HG03066 (cell line): ENCODE measurements around the gene CLDN24.

Experiments
- ATAC-seq: cut with Tn5 transposase; IDR thresholded peaks from one replicate; pipeline ENCODE4 v1.9.1; 2021; ENCODE audit warnings: low read depth; ENCODE audit not compliant: unreplicated experiment

Gene CLDN24

GRCh38 chr4:183322326-183322725 lies at the start of gene CLDN24:
Gene CLDN24, minus strand, starts transcription at chr4:183322426. Its CDS starts 0 bp downstream, at chr4:183322426.
- ATAC-seq = no peak

- ATAC-seq = no peak
Observed at GRCh38 chr4:183370786-183371185, 48.6 kb upstream of the CLDN24 start.

GRCh38 chr4:183369073-183369472 lies 46.8 kb upstream of the CLDN24 start:
- no peak for ATAC-seq

- no peak for ATAC-seq
Observed at GRCh38 chr4:183366206-183366835, 44.1 kb upstream of the CLDN24 start.

- ATAC-seq = no peak
Observed at GRCh38 chr4:183364025-183364424, 41.8 kb upstream of the CLDN24 start.

DNA sequence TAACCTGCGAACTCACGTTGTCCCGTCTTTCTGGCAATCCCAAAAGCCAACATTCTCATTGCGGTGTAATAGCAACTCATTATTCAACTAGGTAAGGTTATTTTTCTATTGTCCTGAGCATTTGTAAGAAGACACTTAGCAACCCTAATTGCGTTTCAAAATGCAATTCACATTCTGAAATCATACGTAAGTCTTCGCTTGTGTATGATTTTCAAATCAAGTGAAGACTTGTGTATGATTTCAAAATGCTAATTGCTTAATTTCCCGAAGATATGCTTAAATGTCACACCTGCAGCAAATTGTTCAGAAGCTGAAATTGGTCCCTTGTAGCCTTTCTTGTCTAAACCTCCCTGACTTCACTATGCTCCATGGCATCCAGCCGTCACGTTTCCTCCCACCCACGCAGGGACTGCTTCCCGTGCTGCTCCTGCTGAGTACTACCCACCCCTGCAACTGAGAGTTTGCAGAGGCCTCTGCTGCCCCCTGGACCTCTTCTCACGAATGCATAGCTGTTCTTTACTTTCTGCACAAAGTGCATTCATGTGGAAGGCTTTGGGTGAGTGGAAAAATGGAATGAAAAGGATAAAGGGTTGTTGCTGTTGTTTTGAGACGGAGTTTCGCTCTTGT lies 40.8 kb upstream of the CLDN24 start:
- ATAC-seq = no peak

GRCh38 chr4:183362036-183362435 lies 39.8 kb upstream of the CLDN24 start:
- ATAC-seq = no peak

GRCh38 chr4:183360161-183360919 lies 38.1 kb upstream of the CLDN24 start:
- no peak for ATAC-seq

DNA sequence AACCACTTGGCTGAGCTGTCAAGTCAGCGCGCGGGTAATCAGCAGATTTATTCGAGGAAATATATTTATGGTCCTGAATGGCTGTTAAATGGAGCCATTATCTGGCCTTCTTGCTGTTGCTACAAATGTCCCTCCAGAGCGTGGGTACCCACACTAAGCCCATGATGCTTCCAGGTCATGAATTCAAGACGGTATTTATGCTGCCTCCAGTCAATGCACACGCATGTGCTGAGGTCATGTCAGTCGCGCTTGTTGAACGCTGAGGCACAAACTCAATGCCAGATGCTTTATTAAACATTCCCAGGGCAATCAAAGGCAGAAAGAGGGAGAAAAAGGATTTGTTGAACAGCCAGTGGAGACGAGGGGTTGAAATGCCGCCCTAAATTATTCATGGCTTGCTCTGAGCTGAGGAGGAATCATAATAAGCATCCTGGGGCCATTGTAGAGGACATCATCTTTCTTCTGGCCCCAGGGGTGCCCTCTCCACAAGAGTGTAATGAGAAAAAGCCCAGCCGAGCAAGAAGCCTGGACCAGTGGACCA lies 36.1 kb upstream of the CLDN24 start:
- ATAC-seq = no peak

DNA sequence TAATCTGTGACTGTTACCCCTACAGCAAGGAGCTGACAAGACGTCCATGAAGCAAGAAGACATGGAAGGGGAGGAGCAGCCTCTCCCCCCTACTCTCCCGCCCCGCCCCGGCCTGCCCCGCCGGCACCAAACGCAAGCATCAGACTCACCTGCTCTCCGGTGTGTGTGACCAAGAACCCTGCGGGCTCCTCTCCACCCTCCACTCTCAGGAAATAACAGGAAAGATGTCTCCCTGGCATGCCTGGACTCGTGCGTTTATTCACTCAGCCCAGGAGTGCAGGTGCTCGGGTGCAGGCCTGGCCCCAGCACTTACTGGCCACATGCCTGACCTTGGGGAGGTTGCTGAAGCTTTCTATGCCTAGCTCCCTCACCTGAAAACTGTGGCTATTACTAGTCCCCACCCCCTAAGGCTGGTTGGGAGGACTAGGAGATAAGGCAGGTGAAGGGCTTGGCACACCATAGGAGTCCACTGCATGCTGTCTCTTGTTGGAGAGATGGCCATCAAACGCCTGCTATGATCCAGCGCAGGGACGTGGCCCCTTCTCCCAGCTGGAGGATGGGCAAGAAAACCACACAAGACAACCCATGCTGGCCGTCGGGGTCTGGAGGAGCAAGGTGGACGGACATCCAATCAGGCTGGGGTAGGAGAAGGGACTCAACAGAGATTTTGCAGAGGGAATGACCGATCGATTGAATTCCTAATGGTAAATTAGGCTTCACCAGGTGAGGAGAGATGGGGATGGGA lies 34.9 kb upstream of the CLDN24 start:
- ATAC-seq = no peak

- no peak for ATAC-seq
Observed at GRCh38 chr4:183356173-183356830, 34.1 kb upstream of the CLDN24 start.

DNA sequence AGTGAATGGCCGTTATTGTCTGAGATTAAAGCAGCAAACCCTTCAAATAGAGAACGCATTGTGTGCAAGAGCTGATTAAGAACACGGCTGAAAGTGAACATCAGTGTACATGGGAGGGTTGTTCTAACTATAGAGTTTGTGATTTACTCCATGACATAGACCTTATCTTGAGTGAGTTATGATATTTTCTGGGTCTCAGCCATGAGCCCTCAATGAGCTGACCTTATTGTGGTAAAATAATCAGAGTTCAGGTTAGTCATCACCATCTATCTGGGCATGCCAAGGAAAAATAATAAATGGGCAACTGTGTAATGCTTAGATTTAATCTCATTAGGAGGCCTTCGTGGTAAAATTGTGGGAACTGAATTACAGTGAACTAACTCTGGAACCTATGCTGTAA lies 33.2 kb upstream of the CLDN24 start:
- no peak for ATAC-seq

- no peak for ATAC-seq
Observed at GRCh38 chr4:183354219-183354618, 32.0 kb upstream of the CLDN24 start.

GRCh38 chr4:183353557-183353956 lies 31.3 kb upstream of the CLDN24 start:
- ATAC-seq = no peak

DNA sequence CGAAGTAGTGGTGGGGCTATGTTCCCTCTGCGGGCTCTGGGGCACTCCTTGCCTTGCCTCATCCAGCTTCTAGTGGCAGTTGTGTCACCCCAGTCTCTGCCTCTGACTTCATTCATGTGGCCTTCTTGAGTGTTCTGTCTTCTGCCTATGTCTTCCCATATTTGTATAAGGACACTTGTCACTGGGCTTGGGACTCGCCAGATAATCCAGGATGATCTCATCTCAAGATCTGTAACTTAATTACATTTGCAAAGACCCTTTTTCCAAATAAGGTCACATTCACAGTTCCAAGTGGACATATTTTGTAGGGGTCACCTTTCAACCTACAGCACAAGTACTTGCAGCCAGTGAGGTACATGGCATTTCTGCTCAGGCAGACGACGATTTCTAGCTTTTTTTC lies 30.3 kb upstream of the CLDN24 start:
- no peak for ATAC-seq

DNA sequence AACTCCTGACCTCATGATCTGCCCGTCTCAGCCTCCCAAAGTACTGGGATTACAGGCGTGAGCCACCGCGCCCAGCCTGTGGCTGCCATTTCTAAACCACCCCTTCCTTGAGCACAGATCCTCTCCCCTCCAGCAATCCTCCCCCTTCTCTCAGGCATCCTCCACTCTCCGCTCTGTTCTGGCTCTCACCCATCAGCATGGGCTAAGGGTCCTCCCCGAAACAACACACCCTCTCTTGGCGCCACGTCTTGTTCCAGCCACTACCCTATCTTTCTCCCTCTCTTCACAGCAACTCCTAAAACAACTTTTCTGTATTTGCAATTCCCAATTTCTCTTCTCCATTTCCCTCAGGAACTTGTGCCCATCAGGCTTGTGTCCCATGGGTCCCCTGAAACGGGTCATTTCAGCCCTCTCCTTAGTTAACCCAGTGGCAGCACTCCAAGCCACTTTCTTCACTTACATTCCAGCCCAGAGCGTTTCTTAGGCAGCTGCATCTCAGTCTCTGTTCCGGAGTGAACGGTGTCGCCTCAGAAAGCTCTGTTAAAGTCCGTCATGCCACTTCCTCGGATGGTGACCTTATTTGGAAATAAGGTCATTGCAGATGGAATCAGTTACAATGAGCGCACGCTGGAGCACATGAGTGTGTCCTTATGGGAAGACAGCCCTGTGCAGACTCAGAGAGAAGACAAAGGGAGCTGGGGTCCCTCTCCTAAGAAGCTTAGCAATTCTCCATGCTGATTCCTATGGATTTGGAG lies 28.3 kb upstream of the CLDN24 start:
- no peak for ATAC-seq

DNA sequence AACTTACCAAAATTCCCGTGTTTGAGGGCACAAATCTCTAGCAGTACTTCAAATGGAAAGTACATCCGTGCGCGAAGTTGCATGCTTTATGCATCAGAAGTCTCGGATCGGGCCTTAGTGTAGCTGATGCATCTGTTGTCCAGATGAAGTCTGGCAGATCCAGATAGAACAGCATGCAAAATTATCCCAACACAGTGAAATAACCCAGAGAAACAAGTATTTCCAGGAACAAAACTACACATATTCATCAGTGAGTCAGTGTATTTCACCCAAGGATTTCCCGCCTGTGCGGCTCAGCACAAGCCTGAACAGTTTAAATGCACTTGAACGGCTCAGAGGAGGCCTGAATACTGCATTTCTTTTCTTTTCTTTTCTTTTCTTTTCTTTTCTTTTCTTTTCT lies 27.4 kb upstream of the CLDN24 start:
- no peak for ATAC-seq

DNA sequence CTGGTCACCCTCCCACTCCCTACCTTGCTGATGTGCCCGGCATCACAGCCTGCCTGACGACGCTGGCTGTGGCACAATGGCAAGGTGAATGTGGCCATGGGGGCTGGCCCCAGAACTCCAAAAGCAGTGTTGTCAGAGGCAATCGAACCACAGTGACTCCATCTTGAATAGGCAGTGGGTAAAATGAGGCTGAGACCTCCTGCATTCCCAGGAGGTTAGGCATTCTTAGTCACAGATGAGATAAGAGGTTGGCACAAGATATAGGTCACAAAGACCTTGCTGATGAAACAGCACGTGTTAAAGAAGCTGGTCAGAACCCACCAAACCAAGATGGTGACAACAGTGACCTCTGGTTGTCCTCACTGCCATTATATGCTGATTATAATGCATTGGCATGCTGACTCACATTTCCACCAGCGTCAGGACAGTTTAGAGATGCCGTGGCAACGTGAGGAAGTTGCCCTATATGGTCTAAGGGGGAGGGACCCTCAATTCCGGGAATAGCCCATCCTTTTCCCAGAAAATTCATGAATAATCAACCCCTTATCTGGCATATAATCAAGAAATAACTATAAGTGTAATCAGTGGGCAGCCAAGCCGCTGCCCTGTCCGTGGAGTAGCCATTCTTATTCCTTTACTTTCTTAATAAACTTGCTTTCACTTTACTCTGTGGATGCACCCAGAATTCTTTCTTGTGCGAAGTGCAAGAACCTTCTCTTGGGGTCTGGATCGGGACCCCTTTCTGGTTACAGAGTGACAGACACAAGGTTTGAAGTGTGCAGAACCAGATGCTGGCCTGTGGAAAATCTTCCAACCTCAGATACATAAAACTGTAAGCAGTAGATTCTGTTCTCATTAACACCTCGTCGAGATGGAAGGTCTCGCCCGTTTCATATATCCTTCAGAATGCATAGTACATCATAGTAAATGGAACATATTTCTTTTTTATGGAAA lies 26.8 kb upstream of the CLDN24 start:
- ATAC-seq = no peak

DNA sequence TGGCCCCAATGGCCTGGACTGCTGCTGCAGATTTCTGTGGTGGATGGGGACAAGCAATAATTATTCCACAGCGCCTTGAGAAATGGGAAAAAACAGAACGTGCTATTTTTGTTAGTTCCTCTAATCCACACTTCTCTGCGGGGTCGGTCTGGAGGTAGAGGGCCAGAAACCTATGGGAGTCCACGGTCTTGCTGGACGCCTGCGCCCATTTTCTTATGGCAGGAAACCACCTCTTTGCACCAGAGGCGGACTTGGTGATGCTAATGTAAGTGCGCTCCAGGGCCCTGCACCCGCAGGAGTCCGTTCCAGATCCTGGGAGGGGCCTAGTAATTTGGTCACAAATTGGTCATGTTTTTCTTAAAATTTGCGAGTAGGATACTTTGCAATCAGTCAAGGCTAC lies 25.9 kb upstream of the CLDN24 start:
- ATAC-seq = no peak
